HCT116 (cell line): ENCODE measurements around the gene EHF. TPM values are rescaled to one million over a fixed set of nuclear protein-coding genes. Genes with fewer than 3 reads are reported as not detected.

Source experiments
- ATAC-seq: fragments of 200-7000 bp; cut with Tn5 transposase; 2 replicates; pipeline ENCODE4 v1.9.1; 2020; ENCODE audit warnings: mild to moderate bottlenecking, moderate library complexity
- BruUV-seq: library from RNA; stranded (reverse); fragments of 400-500 nt; replicated peaks from 2 replicates; lab custom pipeline; 2021; lab: Mats Ljungman, UMichigan
- CTCF ChIA-PET: fragments of 300-600 bp; sonication (Branson Sonifier 250); formaldehyde crosslinking; loops from one replicate; lab custom pipeline; 2021; ENCODE audit warnings: antibody characterized with exemption; lab: Charles Lee
- POLR2A ChIA-PET: fragments of 300-600, 350-600 bp; sonication (Branson Sonifier 250); formaldehyde crosslinking; loops from one replicate; lab custom pipeline; 2021; ENCODE audit warnings: antibody characterized with exemption; lab: Charles Lee
- RAD21 ChIA-PET, 2 experiments: fragments of 300-600 bp; sonication (Branson Sonifier 250); formaldehyde crosslinking; loops; one replicate each; lab custom pipeline; 2023; ENCODE audit warnings: low total read pairs in 2 of 2; ENCODE audit not compliant: uncharacterized antibody in 2 of 2, unreplicated experiment in 2 of 2, low non-redundant PET in 1 of 2; lab: Charles Lee
- DNase-seq: peaks from one replicate; pipeline ENCODE4 v3.0.0-alpha.2; 2010; ENCODE audit warnings: low read depth, low spot score
- H2AFZ ChIP-seq: fragments of 200-600 bp; shearing (Covaris generic), sonication (generic); 2 replicates; pipeline ENCODE4 v1.6.1; 2017; ENCODE audit warnings: low read depth, mixed run types, mixed read lengths, antibody characterized with exemption, low read length; ENCODE audit not compliant: poor library complexity, severe bottlenecking
- H3K27ac ChIP-seq: 2 replicates; pipeline ENCODE4 v1.5.1; 2012; ENCODE audit warnings: low read depth, low read length
- H3K27me3 ChIP-seq: fragments of 200-600 bp; sonication (generic); 2 replicates; pipeline ENCODE4 v1.6.1; 2016; ENCODE audit warnings: mixed run types, low read length, mixed read lengths; ENCODE audit not compliant: insufficient read depth
- H3K36me3 ChIP-seq, 2 experiments: fragments of 200-500 bp in 1 of 2; fragments of 200-600 bp in 1 of 2; sonication (Bioruptor generic) in 1 of 2; sonication (generic) in 1 of 2; 2 replicates each; pipeline versions ENCODE4 v1.5.1 to v1.6.1; 2014 to 2016; ENCODE audit warnings: low read length in 2 of 2, inconsistent platforms in 1 of 2, mixed read lengths in 1 of 2, mixed run types in 1 of 2; ENCODE audit not compliant: insufficient read depth in 2 of 2, control insufficient read depth in 1 of 2
- H3K4me1 ChIP-seq, 2 experiments: fragments of 200-600 bp in 1 of 2; sonication (generic) in 1 of 2; 2 replicates each; pipeline versions ENCODE4 v1.5.1 to v1.6.1; 2012 to 2017; ENCODE audit warnings: low read length in 2 of 2, inconsistent platforms in 1 of 2, mild to moderate bottlenecking in 1 of 2, mixed read lengths in 1 of 2, mixed run types in 1 of 2, moderate library complexity in 1 of 2; ENCODE audit not compliant: insufficient read depth in 2 of 2, control insufficient read depth in 1 of 2
- H3K4me2 ChIP-seq: fragments of 200-600 bp; sonication (generic); 2 replicates; pipeline ENCODE4 v1.6.1; 2017; ENCODE audit warnings: mixed run types, low read length, mixed read lengths
- H3K4me3 ChIP-seq, 2 experiments: fragments of 200-600 bp in 1 of 2; sonication (generic) in 1 of 2; replicated peaks in 1 of 2; 2 replicates each; pipeline ENCODE4 v1.5.1; 2011 to 2016; ENCODE audit warnings: low read length in 2 of 2, control low read depth in 1 of 2, low read depth in 1 of 2, mild to moderate bottlenecking in 1 of 2, mixed read lengths in 1 of 2, mixed run types in 1 of 2
- H3K79me2 ChIP-seq: fragments of 200-600 bp; sonication (generic); 2 replicates; pipeline ENCODE4 v1.6.1; 2017; ENCODE audit warnings: mild to moderate bottlenecking, mixed run types, low read length, moderate library complexity, mixed read lengths; ENCODE audit not compliant: insufficient read depth
- H3K9ac ChIP-seq: fragments of 200-600 bp; sonication (generic); 2 replicates; pipeline ENCODE4 v1.6.1; 2016; ENCODE audit warnings: low read length, mixed read lengths
- H3K9me2 ChIP-seq: fragments of 200-600 bp; sonication (generic), shearing (Covaris generic); 2 replicates; pipeline ENCODE4 v1.6.1; 2017; ENCODE audit warnings: mixed run types, mild to moderate bottlenecking, moderate library complexity; ENCODE audit not compliant: insufficient read depth
- H3K9me3 ChIP-seq, 2 experiments: fragments of 200-500 bp in 1 of 2; fragments of 200-600 bp in 1 of 2; sonication (Bioruptor generic) in 1 of 2; sonication (generic) in 1 of 2; 2 replicates each; pipeline ENCODE4 v1.6.1; 2014 to 2017; ENCODE audit warnings: low read length in 2 of 2, mixed read lengths in 2 of 2, inconsistent platforms in 1 of 2, low read depth in 1 of 2, mild to moderate bottlenecking in 1 of 2, mixed run types in 1 of 2, moderate library complexity in 1 of 2; ENCODE audit not compliant: control insufficient read depth in 1 of 2, insufficient read depth in 1 of 2
- H4K20me1 ChIP-seq: fragments of 200-600 bp; sonication (generic), shearing (Covaris generic); 2 replicates; pipeline ENCODE4 v1.6.1; 2017; ENCODE audit warnings: mixed run types, mild to moderate bottlenecking, moderate library complexity; ENCODE audit not compliant: insufficient read depth
- CBX3 ChIP-seq: IDR thresholded peaks from 2 replicates; pipeline ENCODE4 v1.6.1; 2012; ENCODE audit warnings: low read depth
- CEBPB ChIP-seq: IDR thresholded peaks from 2 replicates; pipeline ENCODE4 v1.6.1; 2012; ENCODE audit warnings: low read depth
- ELF1 ChIP-seq: IDR thresholded peaks from 2 replicates; pipeline ENCODE4 v1.6.1; 2012; ENCODE audit warnings: low read depth, borderline replicate concordance
- FOSL1 ChIP-seq: IDR thresholded peaks from 2 replicates; pipeline ENCODE4 v1.6.1; 2012; ENCODE audit warnings: low read depth
- JUND ChIP-seq: IDR thresholded peaks from 2 replicates; pipeline ENCODE4 v1.6.1; 2012
- POLR2A ChIP-seq: IDR thresholded peaks from 2 replicates; pipeline ENCODE4 v1.7.0; 2011; ENCODE audit warnings: borderline replicate concordance; ENCODE audit not compliant: insufficient read depth, insufficient read length; ENCODE audit errors: extremely low read depth
- POLR2AphosphoS5 ChIP-seq: IDR thresholded peaks from 2 replicates; pipeline ENCODE4 v1.6.1; 2011; ENCODE audit warnings: mild to moderate bottlenecking, low read depth, low read length, moderate library complexity
- SIN3A ChIP-seq: IDR thresholded peaks from 2 replicates; pipeline ENCODE4 v1.6.1; 2012; ENCODE audit warnings: low read depth
- YY1 ChIP-seq: IDR thresholded peaks from 2 replicates; pipeline ENCODE4 v1.6.1; 2011; ENCODE audit warnings: low read length, low read depth, moderate library complexity, mild to moderate bottlenecking; ENCODE audit not compliant: insufficient replicate concordance; ENCODE audit errors: extremely low read depth
- ZFX ChIP-seq: fragments of 450-650 bp; IDR thresholded peaks from 2 replicates; pipeline ENCODE4 v1.6.1; 2017
- ZNF274 ChIP-seq: fragments of 200-500 bp; sonication (Bioruptor generic); IDR thresholded peaks from 2 replicates; pipeline ENCODE4 v1.6.1; 2014; ENCODE audit warnings: mild to moderate bottlenecking, low read depth, low read length, inconsistent platforms
- intact Hi-C: fragments of 100-400 bp; cut with micrococcal nuclease; formaldehyde crosslinking; loops from 2 replicates; pipeline ENCODE4 v1.10.0; 2022
- total RNA-seq: library from RNA; stranded (reverse); gene quantifications from one replicate; pipeline ENCODE4 v1.2.1, GENCODE V29; 2021; ENCODE audit not compliant: unreplicated experiment
- TF ChIP-seq, protein P1 (sequence below): IDR thresholded peaks from 2 replicates; pipeline ENCODE4 v1.6.1; 2012
- TF ChIP-seq, protein P2 (sequence below): IDR thresholded peaks from 2 replicates; pipeline ENCODE4 v1.6.1; 2012; ENCODE audit warnings: low read depth
- TF ChIP-seq, protein P3 (sequence below), 3 experiments: fragments of 200-600 bp in 1 of 3; sonication (generic) in 1 of 3; IDR thresholded peaks in 2 of 3; conservative IDR thresholded peaks in 1 of 3; 2 replicates each; pipeline ENCODE4 v1.5.1; 2012 to 2017; ENCODE audit warnings: low read depth in 2 of 3, low read length in 2 of 3, antibody characterized with exemption in 1 of 3, borderline replicate concordance in 1 of 3, control low read depth in 1 of 3, mild to moderate bottlenecking in 1 of 3, mixed read lengths in 1 of 3, mixed run types in 1 of 3, moderate library complexity in 1 of 3; ENCODE audit not compliant: insufficient read depth in 1 of 3

The EHF gene
- total RNA-seq, 1 experiment from 2014 or later = 51.5 TPM

DNA sequence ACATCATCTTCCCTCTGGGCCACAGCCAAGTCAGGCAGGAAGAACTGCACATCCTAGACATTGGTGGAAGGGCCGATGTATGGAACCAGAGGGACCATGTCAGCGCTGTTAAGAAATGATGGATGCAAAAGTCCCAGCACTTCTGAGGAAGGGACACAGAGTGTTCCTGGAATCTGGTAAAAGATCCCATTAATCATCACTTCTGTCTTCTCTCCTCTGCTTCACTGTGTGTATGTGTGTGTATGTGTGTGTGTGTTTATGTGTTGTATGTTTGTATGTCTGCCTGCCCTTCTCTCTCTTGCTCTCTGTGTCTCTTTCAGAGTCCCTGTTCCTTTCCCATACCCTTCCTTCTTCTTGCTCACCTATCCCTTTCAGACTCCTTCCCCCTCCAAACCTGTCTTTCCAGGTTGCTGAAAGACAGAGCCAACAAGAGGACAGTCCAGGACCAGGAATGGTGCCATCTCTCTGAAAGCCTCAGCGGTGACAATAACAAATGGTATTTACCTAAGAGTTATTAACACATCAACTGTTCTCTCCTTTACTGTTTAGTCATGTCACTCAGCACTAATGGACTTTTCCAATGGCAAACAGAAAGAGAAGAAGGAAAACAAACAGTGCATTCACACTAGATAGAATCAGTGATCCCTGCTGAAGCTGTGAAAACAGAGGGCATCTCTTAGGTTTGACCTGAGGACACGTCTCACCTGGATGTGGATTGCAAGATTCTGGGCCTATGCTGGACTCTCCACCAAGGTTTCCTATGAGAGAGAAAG lies 47.1 kb downstream of the EHF start (continued):
- no peak for TF ChIP-seq ELF1
- no peak for TF ChIP-seq POLR2A
- TF ChIP-seq ZFX = no peak
- TF ChIP-seq SIN3A = no peak
- no peak for TF ChIP-seq CEBPB

DNA sequence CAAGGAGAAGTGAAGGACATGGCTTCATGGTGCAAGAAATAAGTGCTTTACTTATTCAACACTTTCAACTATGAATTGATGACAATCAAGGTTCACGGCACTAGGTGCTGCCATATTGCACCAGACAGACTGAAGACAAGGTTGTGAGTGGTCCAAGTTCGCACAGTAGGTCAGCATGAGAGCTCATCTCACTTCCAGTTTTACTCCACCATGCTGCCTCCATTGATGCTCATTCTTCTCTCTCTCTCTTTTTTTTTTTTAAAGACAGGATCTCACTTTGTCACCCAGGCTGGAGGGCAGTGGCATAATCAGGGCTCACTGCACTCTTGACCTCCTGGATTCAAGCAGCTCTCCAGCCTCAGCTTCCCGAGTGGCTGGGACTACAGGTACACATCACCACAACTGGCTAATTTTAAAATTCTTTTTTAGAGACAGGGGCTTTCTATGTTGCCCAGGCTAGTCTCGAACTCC lies 47.7 kb downstream of the EHF start:
- Histone ChIP-seq H3K9me3 (no peaks in the 10 kb centered on the region), H4K20me1 (no peaks in the 10 kb centered on the region), H3K4me1 (peaks cover 0 to 29% of the 10 kb centered on the region in 2 experiments; a peak in 2 of 4 replicates), H3K4me3 (no peak overlapping the region), H3K79me2 (no peaks in the 10 kb centered on the region), H3K36me3 (no peaks in the 10 kb centered on the region), H3K27me3 (no peaks in the 10 kb centered on the region), H2AFZ (no peak overlapping the region), H3K27ac (no peak overlapping the region), H3K9ac (no peak overlapping the region), H3K9me2 (no peaks in the 10 kb centered on the region), H3K4me2 (peak overlapping the region; percentile 42; the same call in 1 of the 2 replicates)
- DNase-seq = no peak
- TF ChIP-seq FOSL1 (no peak), ELF1 (no peak), POLR2A (no peak), ZFX (no peak), YY1 (no peak), ZNF274 (no peak), POLR2AphosphoS5 (no peak), CBX3 (no peak), JUND (no peak), SIN3A (no peak), CEBPB (no peak)
- TF ChIP-seq, protein P1, sequence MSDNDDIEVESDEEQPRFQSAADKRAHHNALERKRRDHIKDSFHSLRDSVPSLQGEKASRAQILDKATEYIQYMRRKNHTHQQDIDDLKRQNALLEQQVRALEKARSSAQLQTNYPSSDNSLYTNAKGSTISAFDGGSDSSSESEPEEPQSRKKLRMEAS = no peak
- TF ChIP-seq, protein P2, sequence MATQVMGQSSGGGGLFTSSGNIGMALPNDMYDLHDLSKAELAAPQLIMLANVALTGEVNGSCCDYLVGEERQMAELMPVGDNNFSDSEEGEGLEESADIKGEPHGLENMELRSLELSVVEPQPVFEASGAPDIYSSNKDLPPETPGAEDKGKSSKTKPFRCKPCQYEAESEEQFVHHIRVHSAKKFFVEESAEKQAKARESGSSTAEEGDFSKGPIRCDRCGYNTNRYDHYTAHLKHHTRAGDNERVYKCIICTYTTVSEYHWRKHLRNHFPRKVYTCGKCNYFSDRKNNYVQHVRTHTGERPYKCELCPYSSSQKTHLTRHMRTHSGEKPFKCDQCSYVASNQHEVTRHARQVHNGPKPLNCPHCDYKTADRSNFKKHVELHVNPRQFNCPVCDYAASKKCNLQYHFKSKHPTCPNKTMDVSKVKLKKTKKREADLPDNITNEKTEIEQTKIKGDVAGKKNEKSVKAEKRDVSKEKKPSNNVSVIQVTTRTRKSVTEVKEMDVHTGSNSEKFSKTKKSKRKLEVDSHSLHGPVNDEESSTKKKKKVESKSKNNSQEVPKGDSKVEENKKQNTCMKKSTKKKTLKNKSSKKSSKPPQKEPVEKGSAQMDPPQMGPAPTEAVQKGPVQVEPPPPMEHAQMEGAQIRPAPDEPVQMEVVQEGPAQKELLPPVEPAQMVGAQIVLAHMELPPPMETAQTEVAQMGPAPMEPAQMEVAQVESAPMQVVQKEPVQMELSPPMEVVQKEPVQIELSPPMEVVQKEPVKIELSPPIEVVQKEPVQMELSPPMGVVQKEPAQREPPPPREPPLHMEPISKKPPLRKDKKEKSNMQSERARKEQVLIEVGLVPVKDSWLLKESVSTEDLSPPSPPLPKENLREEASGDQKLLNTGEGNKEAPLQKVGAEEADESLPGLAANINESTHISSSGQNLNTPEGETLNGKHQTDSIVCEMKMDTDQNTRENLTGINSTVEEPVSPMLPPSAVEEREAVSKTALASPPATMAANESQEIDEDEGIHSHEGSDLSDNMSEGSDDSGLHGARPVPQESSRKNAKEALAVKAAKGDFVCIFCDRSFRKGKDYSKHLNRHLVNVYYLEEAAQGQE = no peak
- TF ChIP-seq, protein P3, sequence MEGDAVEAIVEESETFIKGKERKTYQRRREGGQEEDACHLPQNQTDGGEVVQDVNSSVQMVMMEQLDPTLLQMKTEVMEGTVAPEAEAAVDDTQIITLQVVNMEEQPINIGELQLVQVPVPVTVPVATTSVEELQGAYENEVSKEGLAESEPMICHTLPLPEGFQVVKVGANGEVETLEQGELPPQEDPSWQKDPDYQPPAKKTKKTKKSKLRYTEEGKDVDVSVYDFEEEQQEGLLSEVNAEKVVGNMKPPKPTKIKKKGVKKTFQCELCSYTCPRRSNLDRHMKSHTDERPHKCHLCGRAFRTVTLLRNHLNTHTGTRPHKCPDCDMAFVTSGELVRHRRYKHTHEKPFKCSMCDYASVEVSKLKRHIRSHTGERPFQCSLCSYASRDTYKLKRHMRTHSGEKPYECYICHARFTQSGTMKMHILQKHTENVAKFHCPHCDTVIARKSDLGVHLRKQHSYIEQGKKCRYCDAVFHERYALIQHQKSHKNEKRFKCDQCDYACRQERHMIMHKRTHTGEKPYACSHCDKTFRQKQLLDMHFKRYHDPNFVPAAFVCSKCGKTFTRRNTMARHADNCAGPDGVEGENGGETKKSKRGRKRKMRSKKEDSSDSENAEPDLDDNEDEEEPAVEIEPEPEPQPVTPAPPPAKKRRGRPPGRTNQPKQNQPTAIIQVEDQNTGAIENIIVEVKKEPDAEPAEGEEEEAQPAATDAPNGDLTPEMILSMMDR (IDR thresholded peaks at IDR 0.05 in 2 of 3, conservative IDR thresholded peaks at IDR 0.05 in 1 of 3; ENCODE audit: borderline replicate concordance in 1 of 3, insufficient read depth in 1 of 3, low read depth in 2 of 3, low read length in 2 of 3) = no peak
- ATAC-seq = no peak
- no TSS peak for BruUV-seq
- intact Hi-C loops = no loop called here
- ChIA-PET RAD21 (no interaction called here), CTCF (no interaction called here), POLR2A (no interaction called here)
